ENCODE results near the gene SRRM2. TPM values are rescaled to one million over a fixed set of nuclear protein-coding genes. Genes with fewer than 3 reads are reported as not detected.

Gene SRRM2
- total and polyA plus RNA-seq, 9 of the 15 experiments (the other 6 are each of a cell fraction or from before 2014, with no cell fraction given): 26.7 to 563 (median 81.1) TPM

DNA sequence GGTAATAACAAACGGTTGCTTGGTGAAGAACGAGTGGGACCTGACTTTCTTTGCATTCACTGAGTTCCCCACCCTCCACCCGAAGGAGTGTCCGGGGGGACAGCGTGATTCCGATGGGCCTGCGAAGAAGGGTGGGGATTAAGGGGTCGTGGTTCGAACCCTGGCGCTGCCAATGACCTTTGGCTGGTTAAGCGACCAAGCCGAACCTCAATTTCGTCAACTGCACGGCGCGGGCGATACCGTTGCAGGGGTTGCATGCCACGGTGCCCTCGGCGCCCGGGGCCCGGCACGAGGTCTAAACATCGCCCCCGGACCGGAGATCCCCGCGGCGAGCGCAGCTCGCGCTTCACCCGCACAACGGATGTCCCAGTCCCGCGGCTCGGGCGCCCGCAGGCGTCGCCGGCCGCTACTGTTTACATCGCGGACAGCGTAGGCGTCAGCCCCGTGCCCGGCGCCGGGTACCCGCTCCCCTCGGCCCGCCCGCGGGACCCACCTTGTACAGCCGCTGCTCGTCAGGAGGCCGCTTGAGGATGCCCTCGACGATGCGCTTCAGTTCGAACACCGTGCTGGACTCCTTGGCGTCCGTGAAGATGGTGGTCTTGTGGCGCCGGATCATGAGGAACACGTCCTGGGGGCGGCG is 24.2 kb downstream of the SRRM2 start (continued):
- TF ChIP-seq, protein P1, sequence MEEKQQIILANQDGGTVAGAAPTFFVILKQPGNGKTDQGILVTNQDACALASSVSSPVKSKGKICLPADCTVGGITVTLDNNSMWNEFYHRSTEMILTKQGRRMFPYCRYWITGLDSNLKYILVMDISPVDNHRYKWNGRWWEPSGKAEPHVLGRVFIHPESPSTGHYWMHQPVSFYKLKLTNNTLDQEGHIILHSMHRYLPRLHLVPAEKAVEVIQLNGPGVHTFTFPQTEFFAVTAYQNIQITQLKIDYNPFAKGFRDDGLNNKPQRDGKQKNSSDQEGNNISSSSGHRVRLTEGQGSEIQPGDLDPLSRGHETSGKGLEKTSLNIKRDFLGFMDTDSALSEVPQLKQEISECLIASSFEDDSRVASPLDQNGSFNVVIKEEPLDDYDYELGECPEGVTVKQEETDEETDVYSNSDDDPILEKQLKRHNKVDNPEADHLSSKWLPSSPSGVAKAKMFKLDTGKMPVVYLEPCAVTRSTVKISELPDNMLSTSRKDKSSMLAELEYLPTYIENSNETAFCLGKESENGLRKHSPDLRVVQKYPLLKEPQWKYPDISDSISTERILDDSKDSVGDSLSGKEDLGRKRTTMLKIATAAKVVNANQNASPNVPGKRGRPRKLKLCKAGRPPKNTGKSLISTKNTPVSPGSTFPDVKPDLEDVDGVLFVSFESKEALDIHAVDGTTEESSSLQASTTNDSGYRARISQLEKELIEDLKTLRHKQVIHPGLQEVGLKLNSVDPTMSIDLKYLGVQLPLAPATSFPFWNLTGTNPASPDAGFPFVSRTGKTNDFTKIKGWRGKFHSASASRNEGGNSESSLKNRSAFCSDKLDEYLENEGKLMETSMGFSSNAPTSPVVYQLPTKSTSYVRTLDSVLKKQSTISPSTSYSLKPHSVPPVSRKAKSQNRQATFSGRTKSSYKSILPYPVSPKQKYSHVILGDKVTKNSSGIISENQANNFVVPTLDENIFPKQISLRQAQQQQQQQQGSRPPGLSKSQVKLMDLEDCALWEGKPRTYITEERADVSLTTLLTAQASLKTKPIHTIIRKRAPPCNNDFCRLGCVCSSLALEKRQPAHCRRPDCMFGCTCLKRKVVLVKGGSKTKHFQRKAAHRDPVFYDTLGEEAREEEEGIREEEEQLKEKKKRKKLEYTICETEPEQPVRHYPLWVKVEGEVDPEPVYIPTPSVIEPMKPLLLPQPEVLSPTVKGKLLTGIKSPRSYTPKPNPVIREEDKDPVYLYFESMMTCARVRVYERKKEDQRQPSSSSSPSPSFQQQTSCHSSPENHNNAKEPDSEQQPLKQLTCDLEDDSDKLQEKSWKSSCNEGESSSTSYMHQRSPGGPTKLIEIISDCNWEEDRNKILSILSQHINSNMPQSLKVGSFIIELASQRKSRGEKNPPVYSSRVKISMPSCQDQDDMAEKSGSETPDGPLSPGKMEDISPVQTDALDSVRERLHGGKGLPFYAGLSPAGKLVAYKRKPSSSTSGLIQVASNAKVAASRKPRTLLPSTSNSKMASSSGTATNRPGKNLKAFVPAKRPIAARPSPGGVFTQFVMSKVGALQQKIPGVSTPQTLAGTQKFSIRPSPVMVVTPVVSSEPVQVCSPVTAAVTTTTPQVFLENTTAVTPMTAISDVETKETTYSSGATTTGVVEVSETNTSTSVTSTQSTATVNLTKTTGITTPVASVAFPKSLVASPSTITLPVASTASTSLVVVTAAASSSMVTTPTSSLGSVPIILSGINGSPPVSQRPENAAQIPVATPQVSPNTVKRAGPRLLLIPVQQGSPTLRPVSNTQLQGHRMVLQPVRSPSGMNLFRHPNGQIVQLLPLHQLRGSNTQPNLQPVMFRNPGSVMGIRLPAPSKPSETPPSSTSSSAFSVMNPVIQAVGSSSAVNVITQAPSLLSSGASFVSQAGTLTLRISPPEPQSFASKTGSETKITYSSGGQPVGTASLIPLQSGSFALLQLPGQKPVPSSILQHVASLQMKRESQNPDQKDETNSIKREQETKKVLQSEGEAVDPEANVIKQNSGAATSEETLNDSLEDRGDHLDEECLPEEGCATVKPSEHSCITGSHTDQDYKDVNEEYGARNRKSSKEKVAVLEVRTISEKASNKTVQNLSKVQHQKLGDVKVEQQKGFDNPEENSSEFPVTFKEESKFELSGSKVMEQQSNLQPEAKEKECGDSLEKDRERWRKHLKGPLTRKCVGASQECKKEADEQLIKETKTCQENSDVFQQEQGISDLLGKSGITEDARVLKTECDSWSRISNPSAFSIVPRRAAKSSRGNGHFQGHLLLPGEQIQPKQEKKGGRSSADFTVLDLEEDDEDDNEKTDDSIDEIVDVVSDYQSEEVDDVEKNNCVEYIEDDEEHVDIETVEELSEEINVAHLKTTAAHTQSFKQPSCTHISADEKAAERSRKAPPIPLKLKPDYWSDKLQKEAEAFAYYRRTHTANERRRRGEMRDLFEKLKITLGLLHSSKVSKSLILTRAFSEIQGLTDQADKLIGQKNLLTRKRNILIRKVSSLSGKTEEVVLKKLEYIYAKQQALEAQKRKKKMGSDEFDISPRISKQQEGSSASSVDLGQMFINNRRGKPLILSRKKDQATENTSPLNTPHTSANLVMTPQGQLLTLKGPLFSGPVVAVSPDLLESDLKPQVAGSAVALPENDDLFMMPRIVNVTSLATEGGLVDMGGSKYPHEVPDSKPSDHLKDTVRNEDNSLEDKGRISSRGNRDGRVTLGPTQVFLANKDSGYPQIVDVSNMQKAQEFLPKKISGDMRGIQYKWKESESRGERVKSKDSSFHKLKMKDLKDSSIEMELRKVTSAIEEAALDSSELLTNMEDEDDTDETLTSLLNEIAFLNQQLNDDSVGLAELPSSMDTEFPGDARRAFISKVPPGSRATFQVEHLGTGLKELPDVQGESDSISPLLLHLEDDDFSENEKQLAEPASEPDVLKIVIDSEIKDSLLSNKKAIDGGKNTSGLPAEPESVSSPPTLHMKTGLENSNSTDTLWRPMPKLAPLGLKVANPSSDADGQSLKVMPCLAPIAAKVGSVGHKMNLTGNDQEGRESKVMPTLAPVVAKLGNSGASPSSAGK (IDR thresholded peaks at IDR 0.05): peak; percentile 51; the same call in 1 of the 2 replicates
- no peak for TF ChIP-seq ZNF133 (CRISPR knock-in tag; IDR thresholded peaks at IDR 0.05)
- TF ChIP-seq, protein P2, sequence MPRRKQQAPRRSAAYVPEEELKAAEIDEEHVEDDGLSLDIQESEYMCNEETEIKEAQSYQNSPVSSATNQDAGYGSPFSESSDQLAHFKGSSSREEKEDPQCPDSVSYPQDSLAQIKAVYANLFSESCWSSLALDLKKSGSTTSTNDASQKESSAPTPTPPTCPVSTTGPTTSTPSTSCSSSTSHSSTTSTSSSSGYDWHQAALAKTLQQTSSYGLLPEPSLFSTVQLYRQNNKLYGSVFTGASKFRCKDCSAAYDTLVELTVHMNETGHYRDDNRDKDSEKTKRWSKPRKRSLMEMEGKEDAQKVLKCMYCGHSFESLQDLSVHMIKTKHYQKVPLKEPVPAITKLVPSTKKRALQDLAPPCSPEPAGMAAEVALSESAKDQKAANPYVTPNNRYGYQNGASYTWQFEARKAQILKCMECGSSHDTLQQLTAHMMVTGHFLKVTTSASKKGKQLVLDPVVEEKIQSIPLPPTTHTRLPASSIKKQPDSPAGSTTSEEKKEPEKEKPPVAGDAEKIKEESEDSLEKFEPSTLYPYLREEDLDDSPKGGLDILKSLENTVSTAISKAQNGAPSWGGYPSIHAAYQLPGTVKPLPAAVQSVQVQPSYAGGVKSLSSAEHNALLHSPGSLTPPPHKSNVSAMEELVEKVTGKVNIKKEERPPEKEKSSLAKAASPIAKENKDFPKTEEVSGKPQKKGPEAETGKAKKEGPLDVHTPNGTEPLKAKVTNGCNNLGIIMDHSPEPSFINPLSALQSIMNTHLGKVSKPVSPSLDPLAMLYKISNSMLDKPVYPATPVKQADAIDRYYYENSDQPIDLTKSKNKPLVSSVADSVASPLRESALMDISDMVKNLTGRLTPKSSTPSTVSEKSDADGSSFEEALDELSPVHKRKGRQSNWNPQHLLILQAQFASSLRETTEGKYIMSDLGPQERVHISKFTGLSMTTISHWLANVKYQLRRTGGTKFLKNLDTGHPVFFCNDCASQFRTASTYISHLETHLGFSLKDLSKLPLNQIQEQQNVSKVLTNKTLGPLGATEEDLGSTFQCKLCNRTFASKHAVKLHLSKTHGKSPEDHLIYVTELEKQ (CRISPR knock-in tag; IDR thresholded peaks at IDR 0.05): no peak
- no peak for TF ChIP-seq EHMT2 (IDR thresholded peaks at IDR 0.05)
- TF ChIP-seq MYBL2 (IDR thresholded peaks at IDR 0.05; ENCODE audit: low read depth): no peak
- no peak for TF ChIP-seq MYBL2 (CRISPR knock-in tag; IDR thresholded peaks at IDR 0.05; ENCODE audit: borderline replicate concordance)
- TF ChIP-seq XRCC5 (IDR thresholded peaks at IDR 0.05; ENCODE audit: low read depth, low read length): no peak
- no peak for TF ChIP-seq BRD9 (IDR thresholded peaks at IDR 0.05; ENCODE audit: low read depth, partially characterized antibody)
- TF ChIP-seq, protein P3, sequence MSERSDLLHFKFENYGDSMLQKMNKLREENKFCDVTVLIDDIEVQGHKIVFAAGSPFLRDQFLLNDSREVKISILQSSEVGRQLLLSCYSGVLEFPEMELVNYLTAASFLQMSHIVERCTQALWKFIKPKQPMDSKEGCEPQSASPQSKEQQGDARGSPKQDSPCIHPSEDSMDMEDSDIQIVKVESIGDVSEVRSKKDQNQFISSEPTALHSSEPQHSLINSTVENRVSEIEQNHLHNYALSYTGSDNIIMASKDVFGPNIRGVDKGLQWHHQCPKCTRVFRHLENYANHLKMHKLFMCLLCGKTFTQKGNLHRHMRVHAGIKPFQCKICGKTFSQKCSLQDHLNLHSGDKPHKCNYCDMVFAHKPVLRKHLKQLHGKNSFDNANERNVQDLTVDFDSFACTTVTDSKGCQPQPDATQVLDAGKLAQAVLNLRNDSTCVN (CRISPR knock-in tag; IDR thresholded peaks at IDR 0.05): no peak
- TF ChIP-seq FOXK2 (conservative IDR thresholded peaks at IDR 0.05 in 1 of 2, IDR thresholded peaks at IDR 0.05 in 1 of 2; ENCODE audit: low read depth in 2 of 2): peak in 1 of 2 experiments; percentile 47; a peak in 2 of 4 replicates
